Memory B cell (primary cell): ENCODE measurements around the gene SLC17A7.

ENCODE experiments used
- ATAC-seq: fragments of 150-1000 bp; cut with Tn5 transposase; 2 replicates; pipeline ENCODE4 v1.10.0; 2021; ENCODE audit warnings: low read depth, mild to moderate bottlenecking, moderate library complexity
- DNase-seq, 2 donors: peaks; one replicate each; pipeline ENCODE4 v3.0.0; 2022; ENCODE audit warnings: low spot score in 2 of 2
- H3K27ac Mint-ChIP-seq: one replicate; pipeline ENCODE4 v1.8.0; 2022; ENCODE audit warnings: mild to moderate bottlenecking, moderate library complexity, mixed read lengths
- H3K27me3 Mint-ChIP-seq: one replicate; pipeline ENCODE4 v1.8.0; 2022; ENCODE audit warnings: mixed read lengths
- H3K36me3 Mint-ChIP-seq: one replicate; pipeline ENCODE4 v1.8.0; 2022; ENCODE audit warnings: mild to moderate bottlenecking, mixed read lengths
- H3K4me1 Mint-ChIP-seq: one replicate; pipeline ENCODE4 v1.8.0; 2022; ENCODE audit warnings: mixed read lengths
- H3K4me3 Mint-ChIP-seq: one replicate; pipeline ENCODE4 v1.8.0; 2022; ENCODE audit warnings: mild to moderate bottlenecking, moderate library complexity, mixed read lengths
- H3K9me3 Mint-ChIP-seq: one replicate; pipeline ENCODE4 v1.8.0; 2022; ENCODE audit warnings: mixed read lengths

The SLC17A7 gene

DNA sequence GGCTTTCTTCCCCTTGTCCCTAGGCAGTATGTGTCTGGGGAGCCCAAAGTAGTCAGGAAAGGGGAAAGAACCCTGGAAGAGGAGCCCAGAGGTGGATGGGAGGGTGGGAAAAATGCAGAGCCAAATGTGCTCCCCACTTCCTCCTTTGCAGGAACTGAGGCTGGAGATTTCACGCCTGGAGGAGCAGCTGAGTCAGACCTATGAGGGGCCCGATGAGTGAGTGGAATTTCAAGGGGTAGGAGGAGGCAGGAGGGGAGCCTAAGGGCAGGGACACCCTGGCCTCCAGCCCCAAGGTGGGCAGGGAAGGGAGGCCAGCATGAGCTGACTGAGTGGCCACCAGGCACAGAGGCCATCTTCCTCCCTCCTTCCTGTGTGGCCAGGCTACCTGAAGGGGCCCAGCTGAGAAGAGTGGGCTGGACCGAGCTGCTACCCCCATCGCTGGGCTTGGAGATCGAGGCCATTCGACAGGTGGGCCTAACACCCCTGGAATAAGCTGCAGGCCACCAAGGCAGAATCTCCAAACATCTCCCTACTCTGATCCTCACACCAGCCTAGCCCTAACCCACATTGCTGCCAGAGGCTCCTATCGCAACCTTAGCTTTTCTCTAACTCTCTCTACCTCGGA is 32.4 kb downstream of the SLC17A7 start:
- peak overlapping the region; percentile 43 for H3K4me3 Mint-ChIP-seq
- no peaks in the 10 kb centered on the region for H3K36me3 Mint-ChIP-seq
- ATAC-seq (no peak), DNase-seq (no peak)
- H3K27me3 Mint-ChIP-seq: peaks cover 1% of the 10 kb centered on the region
- H3K9me3 Mint-ChIP-seq: peaks cover 1% of the 10 kb centered on the region
- peak overlapping the region; percentile 81 for H3K27ac Mint-ChIP-seq
- peaks cover 36% of the 10 kb centered on the region for H3K4me1 Mint-ChIP-seq

DNA sequence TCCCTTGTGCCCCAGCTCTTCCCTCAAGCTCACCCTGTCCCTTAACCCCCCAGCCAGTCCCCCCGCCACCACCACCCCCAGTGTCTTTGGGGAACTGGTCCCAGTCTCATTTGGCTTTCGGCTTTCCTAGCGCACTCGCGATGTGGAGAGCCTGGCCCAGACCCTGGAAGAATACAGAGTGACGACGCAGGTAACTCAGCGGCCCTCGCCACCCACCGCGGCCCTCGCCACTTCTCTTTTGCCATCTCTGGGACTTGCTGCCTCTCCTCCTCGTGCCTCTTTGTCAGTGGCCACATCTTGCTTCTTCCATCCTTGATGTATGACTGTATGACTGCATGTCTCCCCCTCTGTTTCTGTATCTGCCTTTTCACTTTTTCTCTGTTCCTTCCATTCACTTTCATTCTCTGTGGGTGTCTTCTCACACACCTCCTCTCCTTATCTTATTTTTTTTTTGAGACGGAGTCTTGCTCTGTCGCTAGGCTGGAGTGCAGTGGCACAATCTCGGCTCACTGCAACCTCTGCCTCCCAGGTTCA is 33.8 kb downstream of the SLC17A7 start:
- Mint-ChIP-seq H3K4me3 (no peak overlapping the region), H3K27me3 (no peaks in the 10 kb centered on the region), H3K27ac (no peak overlapping the region), H3K4me1 (peaks cover 47% of the 10 kb centered on the region), H3K36me3 (no peaks in the 10 kb centered on the region), H3K9me3 (peaks cover 1% of the 10 kb centered on the region)
- DNase-seq (no peak), ATAC-seq (no peak)

DNA sequence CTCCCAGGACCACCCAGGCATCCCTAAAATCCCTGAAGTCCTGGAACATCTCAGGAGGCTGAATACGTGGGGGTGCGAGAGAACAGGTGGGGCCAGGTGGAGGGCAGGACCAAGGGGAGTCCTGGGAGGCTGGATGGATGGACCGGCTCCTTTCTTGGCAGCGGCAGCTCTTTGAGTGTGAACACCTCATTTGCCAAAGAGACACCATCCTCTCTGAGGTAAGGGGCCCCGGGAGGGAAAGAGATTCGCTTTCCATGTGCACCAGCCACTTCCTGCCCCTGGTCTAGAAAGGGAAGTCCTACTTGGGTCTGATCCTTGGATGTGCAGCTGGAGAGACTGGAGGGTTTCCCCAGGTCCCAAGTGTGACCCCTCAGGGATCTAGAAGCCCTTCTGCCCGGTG is 34.2 kb downstream of the SLC17A7 start:
- no peak for ATAC-seq
- H3K27me3 Mint-ChIP-seq: no peaks in the 10 kb centered on the region
- no peaks in the 10 kb centered on the region for H3K36me3 Mint-ChIP-seq
- no peak overlapping the region for H3K27ac Mint-ChIP-seq
- no peak overlapping the region for H3K4me3 Mint-ChIP-seq
- peaks cover 43% of the 10 kb centered on the region for H3K4me1 Mint-ChIP-seq
- peaks cover 1% of the 10 kb centered on the region for H3K9me3 Mint-ChIP-seq
- DNase-seq: no peak

DNA sequence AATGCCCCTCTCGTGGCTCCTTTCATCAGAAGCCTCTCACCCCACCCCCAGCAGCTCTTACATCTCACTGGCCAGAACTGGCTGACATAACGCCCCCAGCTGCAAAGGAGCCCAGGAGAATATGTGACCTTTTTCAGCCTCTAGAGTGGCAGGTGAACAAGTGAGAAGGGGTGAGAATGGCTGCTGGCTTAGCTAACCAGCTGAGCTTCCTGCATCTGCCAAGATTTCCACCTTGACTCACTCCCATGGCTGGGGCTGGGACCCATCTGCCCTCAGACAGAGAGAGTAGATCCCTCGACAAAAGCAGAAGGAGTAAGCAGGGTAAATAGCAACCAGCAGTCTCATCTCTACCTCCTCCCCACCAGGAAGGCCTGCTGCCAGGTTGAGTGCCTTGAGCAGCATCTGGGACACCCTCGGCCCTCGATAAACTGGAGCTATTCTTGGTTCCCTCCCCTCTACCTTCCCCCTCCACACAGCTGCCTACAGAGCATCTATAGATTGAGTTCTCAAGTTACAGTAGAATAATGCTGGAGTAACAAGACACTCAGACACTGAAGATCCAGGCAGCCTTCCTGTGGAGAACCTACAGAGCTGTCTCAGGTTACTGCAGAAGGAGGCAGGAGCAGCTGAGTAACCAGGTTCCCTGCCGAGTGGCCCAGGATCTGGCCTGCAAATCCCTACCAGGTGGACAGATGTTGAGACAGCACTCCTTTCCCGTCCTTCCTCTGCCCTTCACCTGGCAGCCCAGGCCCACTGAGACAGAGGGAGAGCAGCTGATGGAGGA is 37.7 kb downstream of the SLC17A7 start:
- Mint-ChIP-seq H3K4me3 (peak overlapping the region; percentile 37), H3K27me3 (peaks cover under 1% of the 10 kb centered on the region), H3K27ac (no peak overlapping the region), H3K4me1 (peaks cover 23% of the 10 kb centered on the region), H3K36me3 (no peaks in the 10 kb centered on the region), H3K9me3 (no peaks in the 10 kb centered on the region)
- peak; percentile 85 for ATAC-seq
- no peak for DNase-seq

DNA sequence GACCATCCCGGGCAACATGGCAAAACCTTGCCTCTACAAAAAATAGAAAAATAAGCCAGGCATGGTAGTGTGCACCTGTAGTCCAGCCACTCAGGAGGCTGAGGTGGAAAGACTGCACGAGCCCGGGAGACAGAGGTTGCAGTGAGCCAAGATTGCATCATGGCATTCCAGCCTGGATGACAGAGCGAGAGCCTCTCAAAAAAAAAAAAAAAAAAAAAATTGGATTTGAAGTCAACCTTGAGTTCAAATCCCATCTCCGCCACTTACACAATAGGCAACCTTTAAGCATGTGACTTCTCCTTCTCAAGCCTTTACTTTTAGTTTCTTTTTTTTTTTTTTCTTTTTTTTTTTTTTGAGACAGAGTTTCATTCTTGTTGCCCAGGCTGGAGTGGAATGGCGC is 41.3 kb downstream of the SLC17A7 start:
- Mint-ChIP-seq H3K27ac (no peak overlapping the region), H3K36me3 (no peaks in the 10 kb centered on the region), H3K4me1 (peaks cover 16% of the 10 kb centered on the region), H3K27me3 (peaks cover 5% of the 10 kb centered on the region), H3K9me3 (no peaks in the 10 kb centered on the region), H3K4me3 (no peak overlapping the region)
- ATAC-seq: no peak
- DNase-seq: no peak

DNA sequence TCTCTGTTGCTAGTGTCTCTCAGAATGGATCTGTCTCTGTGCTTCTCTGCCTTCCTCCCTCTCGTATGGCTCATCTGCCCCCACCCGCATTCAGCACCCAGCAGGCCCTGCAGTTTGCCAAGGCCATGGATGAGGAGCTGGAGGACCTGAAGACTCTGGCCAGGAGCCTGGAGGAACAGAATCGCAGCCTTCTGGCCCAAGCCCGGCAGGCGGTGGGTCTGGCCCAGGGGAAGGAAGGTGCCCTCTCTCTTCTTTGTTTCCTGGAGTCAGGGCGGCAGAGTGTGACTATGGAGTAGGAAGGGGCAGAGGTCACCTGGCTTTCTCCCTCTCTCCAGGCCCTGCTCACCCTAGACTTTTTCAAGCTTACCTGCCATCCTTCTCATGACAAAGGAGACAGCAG is 42.4 kb downstream of the SLC17A7 start:
- Mint-ChIP-seq H3K36me3 (no peaks in the 10 kb centered on the region), H3K9me3 (no peaks in the 10 kb centered on the region), H3K27me3 (peaks cover 5% of the 10 kb centered on the region), H3K4me3 (no peak overlapping the region), H3K27ac (no peak overlapping the region), H3K4me1 (peaks cover 15% of the 10 kb centered on the region)
- ATAC-seq (no peak), DNase-seq (no peak)

DNA sequence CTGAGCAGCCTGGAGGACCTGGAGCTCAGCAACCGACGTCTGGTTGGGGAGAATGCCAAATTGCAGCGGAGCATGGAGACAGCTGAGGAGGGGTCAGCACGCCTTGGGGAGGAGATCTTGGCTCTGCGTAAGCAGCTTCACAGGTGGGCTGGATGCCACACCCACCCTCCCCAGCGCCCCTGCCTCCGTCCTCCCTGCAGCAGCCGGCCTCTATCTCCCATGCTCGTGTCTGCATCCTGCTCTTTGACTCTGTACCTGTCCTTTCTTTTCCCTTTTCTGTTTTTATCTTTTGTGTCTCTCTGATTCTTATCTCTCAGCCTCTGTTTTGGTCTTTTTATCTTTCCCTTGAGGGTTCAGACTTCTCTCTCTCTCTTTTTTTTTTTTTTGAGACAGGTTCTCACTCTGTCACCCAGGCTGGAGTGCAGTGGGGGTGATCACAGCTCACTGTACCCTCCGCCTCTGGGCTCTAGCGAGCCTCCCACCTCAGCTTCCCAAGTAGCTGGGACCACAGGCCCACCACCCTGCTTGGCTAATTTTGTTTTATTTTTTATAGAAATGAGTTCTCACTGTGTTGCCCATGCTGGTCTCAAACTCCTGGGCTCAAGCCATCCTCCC is 43.2 kb downstream of the SLC17A7 start:
- H3K27me3 Mint-ChIP-seq: peaks cover 5% of the 10 kb centered on the region
- no peaks in the 10 kb centered on the region for H3K9me3 Mint-ChIP-seq
- ATAC-seq (no peak), DNase-seq (no peak)
- H3K4me1 Mint-ChIP-seq: peaks cover 8% of the 10 kb centered on the region
- H3K27ac Mint-ChIP-seq: no peak overlapping the region
- no peak overlapping the region for H3K4me3 Mint-ChIP-seq
- H3K36me3 Mint-ChIP-seq: no peaks in the 10 kb centered on the region

DNA sequence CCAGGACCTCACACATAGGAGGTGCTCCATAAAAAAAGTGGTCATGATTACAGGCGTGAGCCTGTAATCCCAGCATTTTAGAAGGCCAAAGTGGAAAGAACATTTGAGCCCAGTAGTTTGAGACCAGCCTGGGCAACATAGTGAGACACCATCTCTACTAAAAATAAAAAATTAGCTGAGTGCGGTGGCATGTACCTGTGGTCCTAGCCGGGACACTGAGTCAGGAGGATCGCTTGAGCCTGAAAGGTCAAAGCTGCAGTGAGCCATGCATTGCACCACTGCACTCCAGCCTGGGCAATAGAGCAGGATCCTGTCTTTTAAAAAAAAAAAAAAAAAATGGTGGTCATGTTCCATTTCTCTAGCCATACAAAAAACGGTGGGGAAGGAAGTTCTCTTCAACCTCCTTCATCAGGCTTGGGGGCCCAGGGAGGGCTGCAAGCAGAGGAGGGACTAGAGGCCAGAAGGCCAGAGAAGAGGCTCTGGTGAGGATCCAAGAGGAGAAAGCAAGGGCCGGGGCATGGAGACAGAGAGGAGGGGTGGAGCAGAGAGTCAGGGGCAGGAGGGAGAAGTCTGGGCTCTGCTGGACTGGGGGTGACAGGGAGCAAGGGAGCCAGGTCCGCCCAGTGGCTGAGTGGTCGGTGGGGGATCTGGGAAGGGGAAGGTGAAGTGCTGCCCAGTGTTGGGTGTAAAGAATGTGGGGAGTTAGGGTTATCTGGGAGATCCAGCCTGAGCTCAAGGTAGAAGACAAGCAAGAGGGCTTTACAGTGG is 44.4 kb downstream of the SLC17A7 start:
- Mint-ChIP-seq H3K4me1 (peaks cover 8% of the 10 kb centered on the region), H3K27me3 (peaks cover 5% of the 10 kb centered on the region), H3K4me3 (no peak overlapping the region), H3K36me3 (no peaks in the 10 kb centered on the region), H3K9me3 (no peaks in the 10 kb centered on the region), H3K27ac (no peak overlapping the region)
- ATAC-seq (no peak), DNase-seq (no peak)

DNA sequence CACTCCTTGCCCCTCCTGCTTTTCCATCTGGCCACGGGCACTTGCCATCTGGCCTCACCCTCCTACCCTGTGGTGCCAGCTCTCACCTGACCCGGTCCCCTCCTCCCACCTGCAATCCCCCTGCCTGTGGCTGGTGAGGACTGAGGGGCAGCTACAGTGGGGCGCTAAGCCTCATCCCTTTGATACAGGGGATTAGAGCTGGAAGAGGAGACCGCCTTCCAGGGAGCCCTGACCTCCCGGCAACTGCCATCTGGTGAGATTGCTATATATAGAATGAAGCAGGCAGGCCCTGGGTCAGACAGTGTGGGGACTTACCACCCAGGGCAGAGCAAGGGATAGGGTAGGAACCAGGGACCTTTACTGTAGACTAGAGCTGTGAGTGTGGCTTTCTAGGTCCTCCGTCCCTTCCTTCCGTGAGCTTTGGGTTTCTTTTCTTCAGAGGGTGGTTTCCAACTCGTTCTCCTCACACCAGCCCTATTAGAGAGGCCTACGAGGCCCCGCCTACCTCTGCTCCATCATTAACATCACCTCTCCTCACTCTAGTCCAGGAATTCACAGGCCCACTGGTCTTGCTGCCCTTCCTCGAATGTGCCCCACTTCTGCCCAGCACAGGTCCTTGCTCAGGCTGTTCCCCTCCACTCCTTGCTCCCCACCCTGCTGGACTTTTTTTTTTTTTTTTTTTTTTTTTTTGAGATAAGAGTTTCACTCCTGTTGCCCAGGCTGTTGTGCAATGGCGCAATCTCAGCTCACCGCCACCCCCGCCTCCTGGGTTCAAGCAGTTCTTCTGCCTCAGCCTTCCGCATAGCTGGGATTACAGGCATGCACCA is 45.5 kb downstream of the SLC17A7 start:
- H3K4me3 Mint-ChIP-seq: no peak overlapping the region
- ATAC-seq (no peak), DNase-seq (no peak)
- no peaks in the 10 kb centered on the region for H3K36me3 Mint-ChIP-seq
- H3K9me3 Mint-ChIP-seq: no peaks in the 10 kb centered on the region
- H3K4me1 Mint-ChIP-seq: peaks cover 13% of the 10 kb centered on the region
- peaks cover 5% of the 10 kb centered on the region for H3K27me3 Mint-ChIP-seq
- H3K27ac Mint-ChIP-seq: no peak overlapping the region

DNA sequence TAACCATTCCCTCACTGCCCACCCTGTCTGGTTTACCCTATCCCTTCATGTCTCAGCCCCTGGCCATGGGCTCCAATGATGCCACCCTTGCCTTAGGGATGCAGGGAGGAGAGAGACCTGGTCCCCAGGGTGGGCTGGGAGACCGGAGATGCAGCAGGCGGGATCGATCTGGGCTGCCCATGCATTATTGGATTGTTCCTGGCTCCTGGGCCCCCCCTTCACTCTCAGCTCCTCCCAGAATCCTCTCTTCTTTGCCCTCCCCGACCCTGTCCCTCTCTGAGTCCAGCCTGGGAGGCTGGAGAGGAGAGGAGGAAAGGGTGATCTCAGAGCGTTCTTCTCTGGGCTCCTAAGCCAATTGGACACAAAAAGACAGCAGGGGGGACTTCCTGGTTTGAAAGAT is 47.4 kb downstream of the SLC17A7 start:
- peaks cover 5% of the 10 kb centered on the region for H3K27me3 Mint-ChIP-seq
- H3K36me3 Mint-ChIP-seq: no peaks in the 10 kb centered on the region
- ATAC-seq (no peak), DNase-seq (no peak)
- H3K4me3 Mint-ChIP-seq: no peak overlapping the region
- peaks cover 23% of the 10 kb centered on the region for H3K4me1 Mint-ChIP-seq
- H3K27ac Mint-ChIP-seq: no peak overlapping the region
- H3K9me3 Mint-ChIP-seq: no peaks in the 10 kb centered on the region

DNA sequence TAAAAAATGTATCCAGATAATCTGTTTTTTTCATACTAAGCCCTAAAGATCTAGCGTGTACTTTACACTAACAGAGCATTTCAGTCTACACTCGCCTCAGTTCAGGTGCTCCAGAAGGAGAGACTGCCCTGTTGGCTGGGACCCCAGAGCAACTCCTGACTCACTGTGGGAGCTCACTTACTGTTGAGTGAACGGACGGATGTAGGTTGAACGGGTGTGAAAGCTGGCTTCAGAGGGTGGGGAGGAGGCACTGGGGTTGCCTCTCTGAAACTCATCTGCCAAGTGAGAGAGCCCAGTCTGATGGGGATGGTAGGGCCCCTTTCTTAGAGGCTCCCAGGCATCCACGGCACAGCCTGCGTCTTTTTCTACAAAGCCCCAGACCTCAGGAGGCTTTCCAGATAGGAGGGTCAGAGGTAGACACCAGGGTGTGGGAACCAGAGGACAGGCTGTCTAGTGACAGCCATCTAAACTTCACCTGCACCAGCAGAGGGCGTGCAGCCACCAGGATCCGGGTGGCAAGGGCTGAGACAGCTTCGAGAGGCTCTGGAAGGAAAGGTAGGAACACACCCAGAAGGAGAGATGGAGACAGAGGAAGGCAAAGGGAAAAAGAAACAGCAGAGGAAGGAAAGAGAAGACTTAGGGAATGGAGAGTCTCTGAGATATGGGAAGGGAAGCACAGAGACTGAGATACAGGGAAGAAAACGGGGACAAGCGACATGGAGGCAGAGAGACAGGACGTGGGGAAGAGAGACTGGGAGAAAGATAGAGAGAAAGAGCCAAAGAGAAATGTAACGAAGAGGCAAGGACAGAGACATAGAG is 49.5 kb downstream of the SLC17A7 start:
- H3K4me1 Mint-ChIP-seq: peaks cover 29% of the 10 kb centered on the region
- DNase-seq (peak; percentile 69 to 70), ATAC-seq (peak; percentile 50)
- peak overlapping the region; percentile 70 for H3K27ac Mint-ChIP-seq
- no peaks in the 10 kb centered on the region for H3K27me3 Mint-ChIP-seq
- no peaks in the 10 kb centered on the region for H3K36me3 Mint-ChIP-seq
- H3K9me3 Mint-ChIP-seq: peaks cover 1% of the 10 kb centered on the region
- no peak overlapping the region for H3K4me3 Mint-ChIP-seq

DNA sequence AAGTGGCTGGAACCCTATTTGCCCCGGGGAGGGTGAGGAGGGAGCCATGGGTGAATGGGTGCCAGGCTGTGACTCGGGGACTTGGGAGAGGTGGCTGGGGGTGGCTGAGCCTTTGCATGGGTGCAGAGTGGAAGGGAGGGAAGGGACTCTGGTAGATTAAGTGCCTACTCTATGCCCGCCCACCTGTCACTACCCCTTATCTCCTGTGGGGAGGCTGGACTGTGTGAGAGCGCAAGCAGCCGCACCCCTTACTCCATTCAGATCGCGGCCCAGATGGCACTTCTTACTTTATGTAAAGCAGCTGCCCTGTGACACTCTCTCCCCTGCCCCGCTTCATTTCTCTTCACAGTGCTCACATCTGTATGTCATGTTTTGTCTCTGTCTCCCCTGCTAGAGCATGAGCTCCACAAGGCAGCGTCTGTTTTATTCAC is 50.4 kb downstream of the SLC17A7 start:
- H3K27me3 Mint-ChIP-seq: no peaks in the 10 kb centered on the region
- no peaks in the 10 kb centered on the region for H3K36me3 Mint-ChIP-seq
- H3K4me3 Mint-ChIP-seq: peak overlapping the region; percentile 58
- peaks cover 1% of the 10 kb centered on the region for H3K9me3 Mint-ChIP-seq
- H3K27ac Mint-ChIP-seq: peak overlapping the region; percentile 70
- peaks cover 29% of the 10 kb centered on the region for H3K4me1 Mint-ChIP-seq
- peak; percentile 40 to 61 for DNase-seq
- ATAC-seq: peak; percentile 83
